Measurements from ENCODE around the gene NCKAP5L. TPM values are rescaled to one million over a fixed set of nuclear protein-coding genes. Genes with fewer than 3 reads are reported as not detected.

The NCKAP5L gene
- total and polyA plus RNA-seq, 2 of the 8 experiments (the other 6 are each of a cell fraction or from before 2014, with no cell fraction given), result 9.4 to 27.9 TPM

GRCh38 chr12:49823951-49824350 is 4.3 kb downstream of the NCKAP5L start (continued):
- no peak for TF ChIP-seq CTCF (IDR thresholded peaks at IDR 0.05; ENCODE audit: control extremely low read depth in 1 of 3, insufficient read depth in 1 of 3, low read depth in 1 of 3, low read length in 3 of 3)

Measured in H1 (cell line).